ENCODE results near the gene SPRING1. TPM values are rescaled to one million over a fixed set of nuclear protein-coding genes. Genes with fewer than 3 reads are reported as not detected.

The SPRING1 gene
- total RNA-seq, 1 experiment from 2014 or later = 69.6 TPM

- intact Hi-C loops (cut with micrococcal nuclease; ENCODE audit: unreplicated experiment) = loop anchor here (5.0 kb wide), 2 partner anchors 86 to 421 kb away; partner anchors contain the start of gene MED13L
- CTCF ChIA-PET = interaction anchor here (1.8 kb wide), 1 partner anchor 108 kb away, joined by 7 read pairs; no protein-coding TSS in a partner anchor
- Histone ChIP-seq H3K4me1 (peaks cover 14% of the 10 kb centered on the region), H3K4me3 (ENCODE audit: low read depth, low read length) (no peak overlapping the region), H3K36me3 (ENCODE audit: control insufficient read depth, insufficient read depth, low read length) (no peaks in the 10 kb centered on the region), H3K9me3 (no peaks in the 10 kb centered on the region), H3K27me3 (replicated peaks; ENCODE audit: control insufficient read depth, insufficient read depth, low read length) (no peaks in the 10 kb centered on the region)
- POLR2A ChIA-PET = no interaction called here
- H3K27ac Mint-ChIP-seq (ENCODE audit: unreplicated experiment) = peak overlapping the region; percentile 60
- TF ChIP-seq, protein P1, sequence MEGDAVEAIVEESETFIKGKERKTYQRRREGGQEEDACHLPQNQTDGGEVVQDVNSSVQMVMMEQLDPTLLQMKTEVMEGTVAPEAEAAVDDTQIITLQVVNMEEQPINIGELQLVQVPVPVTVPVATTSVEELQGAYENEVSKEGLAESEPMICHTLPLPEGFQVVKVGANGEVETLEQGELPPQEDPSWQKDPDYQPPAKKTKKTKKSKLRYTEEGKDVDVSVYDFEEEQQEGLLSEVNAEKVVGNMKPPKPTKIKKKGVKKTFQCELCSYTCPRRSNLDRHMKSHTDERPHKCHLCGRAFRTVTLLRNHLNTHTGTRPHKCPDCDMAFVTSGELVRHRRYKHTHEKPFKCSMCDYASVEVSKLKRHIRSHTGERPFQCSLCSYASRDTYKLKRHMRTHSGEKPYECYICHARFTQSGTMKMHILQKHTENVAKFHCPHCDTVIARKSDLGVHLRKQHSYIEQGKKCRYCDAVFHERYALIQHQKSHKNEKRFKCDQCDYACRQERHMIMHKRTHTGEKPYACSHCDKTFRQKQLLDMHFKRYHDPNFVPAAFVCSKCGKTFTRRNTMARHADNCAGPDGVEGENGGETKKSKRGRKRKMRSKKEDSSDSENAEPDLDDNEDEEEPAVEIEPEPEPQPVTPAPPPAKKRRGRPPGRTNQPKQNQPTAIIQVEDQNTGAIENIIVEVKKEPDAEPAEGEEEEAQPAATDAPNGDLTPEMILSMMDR (IDR thresholded peaks at IDR 0.05; ENCODE audit: insufficient read depth in 1 of 2, low read depth in 1 of 2, low read length in 1 of 2, severe bottlenecking in 1 of 2, unreplicated experiment in 1 of 2) = no peak
- H3K9me3 Mint-ChIP-seq (ENCODE audit: unreplicated experiment) = no peaks in the 10 kb centered on the region
- no peaks in the 10 kb centered on the region for H3K27me3 Mint-ChIP-seq (ENCODE audit: insufficient read depth, unreplicated experiment)
- H3K4me3 Mint-ChIP-seq (ENCODE audit: unreplicated experiment) = peak overlapping the region; percentile 29
- H3K4me1 Mint-ChIP-seq (ENCODE audit: low read depth, unreplicated experiment) = peaks cover 25% of the 10 kb centered on the region
- BruUV-seq (replicated peaks) = no TSS peak
- peak in 1 of 2 experiments; percentile 40 for DNase-seq
- no peaks in the 10 kb centered on the region for H3K36me3 Mint-ChIP-seq (ENCODE audit: insufficient read depth, unreplicated experiment)
Measured at GRCh38 chr12:116698116-116698515, 39.8 kb downstream of the SPRING1 start.

GRCh38 chr12:116697716-116698115, 40.2 kb downstream of the SPRING1 start:
- H3K9me3 Mint-ChIP-seq (ENCODE audit: unreplicated experiment) = no peaks in the 10 kb centered on the region
- peaks cover 23% of the 10 kb centered on the region for H3K4me1 Mint-ChIP-seq (ENCODE audit: low read depth, unreplicated experiment)
- ChIA-PET CTCF (interaction anchor here (0.7 to 1.8 kb wide), 4 partner anchors 10 to 138 kb away, joined by 4 to 7 read pairs (median 4); partner anchors contain the start of gene MAP1LC3B2), POLR2A (no interaction called here)
- Histone ChIP-seq H3K4me3 (ENCODE audit: low read depth, low read length) (no peak overlapping the region), H3K27me3 (replicated peaks; ENCODE audit: control insufficient read depth, insufficient read depth, low read length) (no peaks in the 10 kb centered on the region), H3K9me3 (no peaks in the 10 kb centered on the region), H3K36me3 (ENCODE audit: control insufficient read depth, insufficient read depth, low read length) (no peaks in the 10 kb centered on the region), H3K4me1 (peaks cover 14% of the 10 kb centered on the region)
- H3K4me3 Mint-ChIP-seq (ENCODE audit: unreplicated experiment) = peak overlapping the region; percentile 29
- TF ChIP-seq, protein P1 (IDR thresholded peaks at IDR 0.05; ENCODE audit: insufficient read depth in 1 of 2, low read depth in 1 of 2, low read length in 1 of 2, severe bottlenecking in 1 of 2, unreplicated experiment in 1 of 2) = no peak
- DNase-seq = peak in 1 of 2 experiments; percentile 13
- H3K36me3 Mint-ChIP-seq (ENCODE audit: insufficient read depth, unreplicated experiment) = no peaks in the 10 kb centered on the region
- intact Hi-C loops (cut with micrococcal nuclease; ENCODE audit: unreplicated experiment) = loop anchor here (5.0 kb wide), 2 partner anchors 85 to 420 kb away; partner anchors contain the start of gene MED13L
- H3K27ac Mint-ChIP-seq (ENCODE audit: unreplicated experiment) = peak overlapping the region; percentile 60
- BruUV-seq (replicated peaks) = no TSS peak
- H3K27me3 Mint-ChIP-seq (ENCODE audit: insufficient read depth, unreplicated experiment) = no peaks in the 10 kb centered on the region

GRCh38 chr12:116697305-116697704, 40.6 kb downstream of the SPRING1 start:
- BruUV-seq (replicated peaks) = no TSS peak
- POLR2A ChIA-PET = no interaction called here
- H3K27ac Mint-ChIP-seq (ENCODE audit: unreplicated experiment) = peak overlapping the region; percentile 29
- H3K4me3 Mint-ChIP-seq (ENCODE audit: unreplicated experiment) = peak overlapping the region; percentile 29
- H3K36me3 Mint-ChIP-seq (ENCODE audit: insufficient read depth, unreplicated experiment) = no peaks in the 10 kb centered on the region
- Histone ChIP-seq H3K9me3 (no peaks in the 10 kb centered on the region), H3K4me1 (peaks cover 14% of the 10 kb centered on the region), H3K4me3 (ENCODE audit: low read depth, low read length) (no peak overlapping the region), H3K27me3 (replicated peaks; ENCODE audit: control insufficient read depth, insufficient read depth, low read length) (no peaks in the 10 kb centered on the region; the same call in 1 of the 2 replicates), H3K36me3 (ENCODE audit: control insufficient read depth, insufficient read depth, low read length) (no peaks in the 10 kb centered on the region)
- TF ChIP-seq, protein P1 (IDR thresholded peaks at IDR 0.05; ENCODE audit: insufficient read depth in 1 of 2, low read depth in 1 of 2, low read length in 1 of 2, severe bottlenecking in 1 of 2, unreplicated experiment in 1 of 2) = peak; percentile 36 to 39
- no peaks in the 10 kb centered on the region for H3K27me3 Mint-ChIP-seq (ENCODE audit: insufficient read depth, unreplicated experiment)
- intact Hi-C loops (cut with micrococcal nuclease; ENCODE audit: unreplicated experiment) = loop anchor here (5.0 kb wide), 2 partner anchors 85 to 420 kb away; partner anchors contain the start of gene MED13L
- CTCF ChIA-PET = interaction anchor here (0.6 to 1.8 kb wide), 6 partner anchors 9 to 286 kb away, joined by 3 to 7 read pairs (median 4); partner anchors contain the start of gene MAP1LC3B2
- no peaks in the 10 kb centered on the region for H3K9me3 Mint-ChIP-seq (ENCODE audit: unreplicated experiment)
- DNase-seq = peak; percentile 75 to 77
- H3K4me1 Mint-ChIP-seq (ENCODE audit: low read depth, unreplicated experiment) = peaks cover 23% of the 10 kb centered on the region

Measured in Caco-2 (cell line).